Mammary epithelial cell (primary cell): Measurements from ENCODE around the gene SLC66A3.

ENCODE experiments used
- CTCF ChIP-seq, 2 donors: IDR thresholded peaks in 1 of 2; conservative IDR thresholded peaks in 1 of 2; 2 replicates each; pipeline ENCODE4 v1.5.1; 2011 to 2012; ENCODE audit warnings: inconsistent platforms in 2 of 2, low read length in 2 of 2, mild to moderate bottlenecking in 2 of 2, control low read depth in 1 of 2, low read depth in 1 of 2; ENCODE audit not compliant: insufficient read depth in 1 of 2; ENCODE audit errors: extremely low read depth in 1 of 2
- EZH2 ChIP-seq: IDR thresholded peaks from 2 replicates; pipeline ENCODE4 v1.6.1; 2012; ENCODE audit warnings: low read length, inconsistent platforms, borderline replicate concordance

- no peak for TF ChIP-seq CTCF (conservative IDR thresholded peaks at IDR 0.05 in 1 of 2, IDR thresholded peaks at IDR 0.05 in 1 of 2; ENCODE audit: extremely low read depth in 1 of 2, insufficient read depth in 1 of 2, low read depth in 1 of 2, low read length in 2 of 2)
- no peak for TF ChIP-seq EZH2
Measured at GRCh38 chr2:11156396-11157075, 1.3 kb downstream of the SLC66A3 start.
